Transverse colon (tissue), 4 donors: Measurements from ENCODE around the gene ARL5A. TPM values are rescaled to one million over a fixed set of nuclear protein-coding genes. Genes with fewer than 3 reads are reported as not detected.

ENCODE experiments used
- DNase-seq: peaks from one replicate; pipeline ENCODE4 v3.0.0-alpha.2; 2019
- H3K27ac ChIP-seq, 4 donors: fragments of 200-600 bp; sonication (generic); 2 replicates each; pipeline ENCODE4 v1.5.1; 2016 to 2018; ENCODE audit warnings: inconsistent platforms in 4 of 4
- H3K27me3 ChIP-seq: fragments of 200-600 bp; sonication (generic); 2 replicates; pipeline ENCODE4 v1.5.1; 2017; ENCODE audit warnings: inconsistent platforms
- H3K36me3 ChIP-seq, 4 donors: fragments of 200-600 bp; sonication (generic); 2 replicates each; pipeline ENCODE4 v1.5.1; 2017 to 2019; ENCODE audit warnings: inconsistent platforms in 4 of 4
- H3K4me1 ChIP-seq, 4 donors: fragments of 200-600 bp; sonication (generic); 2 replicates each; pipeline ENCODE4 v1.5.1; 2017 to 2020; ENCODE audit warnings: inconsistent platforms in 4 of 4
- H3K4me3 ChIP-seq, 4 donors: fragments of 200-600 bp; sonication (generic); 1 replicate in 1 of 4; 2 replicates in 3 of 4; pipeline versions ENCODE4 v1.5.1 to v1.6.1; 2017 to 2019; ENCODE audit warnings: inconsistent platforms in 4 of 4
- H3K9me3 ChIP-seq, 2 donors: fragments of 200-600 bp; sonication (generic); 2 replicates each; pipeline ENCODE4 v1.5.1; 2017 to 2019; ENCODE audit warnings: inconsistent platforms in 2 of 2
- CTCF ChIP-seq, 5 experiments: fragments of 200-600 bp in 3 of 5; fragments of 450-650 bp in 2 of 5; sonication (generic) in 3 of 5; IDR thresholded peaks; 1 replicate in 2 of 5; 2 replicates in 3 of 5; pipeline ENCODE4 v1.5.1; 2016 to 2017; ENCODE audit warnings: antibody characterized with exemption in 5 of 5, inconsistent platforms in 3 of 5, mild to moderate bottlenecking in 2 of 5, moderate library complexity in 1 of 5
- EP300 ChIP-seq: sonication (generic); formaldehyde crosslinking; IDR thresholded peaks from one replicate; pipeline ENCODE4 v1.6.1; 2017; ENCODE audit warnings: antibody characterized with exemption, low read depth
- POLR2A ChIP-seq: fragments of 450-650 bp; IDR thresholded peaks from one replicate; pipeline ENCODE4 v1.6.1; 2016; ENCODE audit warnings: antibody characterized with exemption, mild to moderate bottlenecking, moderate library complexity
- POLR2AphosphoS5 ChIP-seq, 3 donors: sonication (generic); formaldehyde crosslinking; IDR thresholded peaks; one replicate each; pipeline ENCODE4 v1.6.1; 2016; ENCODE audit warnings: antibody characterized with exemption in 3 of 3
- WGBS, 2 donors: methylation state at CpG; one replicate each; pipeline ENCODE4 v1.1.5; 2018; ENCODE audit warnings: low coverage in 1 of 2; 5-methylcytosine and 5-hydroxymethylcytosine counted together
- in situ Hi-C, 4 donors: fragments of 200-750 bp; cut with MboI; loops; one replicate each; pipeline versions ENCODE4 v1.15.0 to v1.15.1; 2017; ENCODE audit warnings: low sequenced_read_pairs in 3 of 4, low pct_ligation_motif_present in 1 of 4, low pct_unique_long_range_greater_than_20kb in 1 of 4
- intact Hi-C: fragments of 100-400 bp; cut with DNase I; formaldehyde crosslinking; loops from one replicate; pipeline ENCODE4 v1.15.1; 2023; ENCODE audit warnings: low total_unique reads
- total RNA-seq, 4 donors: library from RNA; depleted of rRNA; stranded (reverse); fragments of >200 nt; gene quantifications; one replicate each; pipeline ENCODE4 v1.1.0, GENCODE V29; 2016

The ARL5A gene
- total RNA-seq, 4 donors from 2014 or later = 6.6 to 42.2 (median 23.6) TPM

GRCh38 chr2:151810489-151810888 lies 17.7 kb downstream of the ARL5A start:
- H3K4me3 ChIP-seq = no peak overlapping the region
- in situ Hi-C loops (no loop called here), intact Hi-C loops (no loop called here)
- TF ChIP-seq POLR2A (no peak), CTCF (IDR thresholded peaks at IDR 0.05) (no peak), POLR2AphosphoS5 (IDR thresholded peaks at IDR 0.05) (no peak), EP300 (no peak)
- no peak overlapping the region for H3K27ac ChIP-seq
- WGBS, 2 donors = 76% methylated on average over 1 of the region's 1 CpG; no CpG with 5 or more reads in 1 of the 2 donors
- peaks cover 0 to 40% (median 13%) of the 10 kb centered on the region in 4 donors for H3K36me3 ChIP-seq
- peaks cover 0 to 7% (median 3%) of the 10 kb centered on the region in 4 donors for H3K4me1 ChIP-seq
- no peaks in the 10 kb centered on the region for H3K27me3 ChIP-seq
- no peaks in the 10 kb centered on the region for H3K9me3 ChIP-seq
- no peak for DNase-seq

GRCh38 chr2:151809073-151809383 lies 19.2 kb downstream of the ARL5A start:
- in situ Hi-C loops = no loop called here
- Histone ChIP-seq H3K4me3 (no peak overlapping the region), H3K27ac (no peak overlapping the region), H3K36me3 (peaks cover 0 to 40% (median 16%) of the 10 kb centered on the region in 4 donors), H3K27me3 (no peaks in the 10 kb centered on the region), H3K4me1 (peaks cover 0 to 7% (median 3%) of the 10 kb centered on the region in 4 donors), H3K9me3 (no peaks in the 10 kb centered on the region)
- WGBS, 2 donors = 91 to 93% methylated on average over 1 of the region's 1 CpG
- DNase-seq = no peak
- intact Hi-C loops = no loop called here
- no peak for TF ChIP-seq POLR2A
- no peak for TF ChIP-seq POLR2AphosphoS5 (IDR thresholded peaks at IDR 0.05)
- no peak for TF ChIP-seq CTCF (IDR thresholded peaks at IDR 0.05)
- no peak for TF ChIP-seq EP300

- Histone ChIP-seq H3K9me3 (no peaks in the 10 kb centered on the region), H3K36me3 (peaks cover 0 to 41% (median 16%) of the 10 kb centered on the region in 4 donors), H3K4me3 (no peak overlapping the region), H3K27me3 (no peaks in the 10 kb centered on the region), H3K4me1 (peaks cover 0 to 7% (median 3%) of the 10 kb centered on the region in 4 donors), H3K27ac (no peak overlapping the region)
- intact Hi-C loops = no loop called here
- no peak for DNase-seq
- 82 to 84% methylated on average over 5 of the region's 5 CpGs for WGBS, 2 donors
- TF ChIP-seq CTCF (IDR thresholded peaks at IDR 0.05) = peak in 4 of 5 experiments; percentile 30 to 44 (median 40)
- TF ChIP-seq POLR2AphosphoS5 (IDR thresholded peaks at IDR 0.05) = no peak
- no peak for TF ChIP-seq POLR2A
- in situ Hi-C loops = no loop called here
These were observed 19.8 kb downstream of the ARL5A start for GRCh38 chr2:151808258-151809072.

- in situ Hi-C loops = no loop called here
These were observed 22.3 kb downstream of the ARL5A start for GRCh38 chr2:151805961-151806360.

More at GRCh38 chr2:151805961-151806360, 22.3 kb downstream of the ARL5A start:
- Histone ChIP-seq H3K4me3 (no peak overlapping the region), H3K27ac (no peak overlapping the region), H3K4me1 (peaks cover 0 to 7% (median 3%) of the 10 kb centered on the region in 4 donors), H3K36me3 (peaks cover 0 to 27% (median 13%) of the 10 kb centered on the region in 4 donors), H3K27me3 (no peaks in the 10 kb centered on the region), H3K9me3 (no peaks in the 10 kb centered on the region)
- no peak for TF ChIP-seq POLR2A
- TF ChIP-seq CTCF (IDR thresholded peaks at IDR 0.05) = no peak
- no peak for TF ChIP-seq POLR2AphosphoS5 (IDR thresholded peaks at IDR 0.05)
- no peak for DNase-seq
- intact Hi-C loops = no loop called here
